HEK293 (cell line): ENCODE data around the gene SAMD3.

Experiments used
- MYNN ChIP-seq: fragments of 450-650 bp; formaldehyde crosslinking; IDR thresholded peaks from 2 replicates; pipeline ENCODE4 v1.5.1; 2016; ENCODE audit warnings: missing biosample characterization, missing genetic modification characterization, borderline replicate concordance
- MZF1 ChIP-seq: fragments of 450-650 bp; formaldehyde crosslinking; IDR thresholded peaks from 2 replicates; pipeline ENCODE4 v1.5.1; 2017; ENCODE audit warnings: missing biosample characterization, missing genetic modification characterization, borderline replicate concordance
- SALL2 ChIP-seq: fragments of 450-650 bp; formaldehyde crosslinking; IDR thresholded peaks from 2 replicates; pipeline ENCODE4 v1.5.0; 2017; ENCODE audit warnings: missing biosample characterization, mild to moderate bottlenecking, missing genetic modification characterization, borderline replicate concordance
- SCRT2 ChIP-seq: fragments of 450-650 bp; formaldehyde crosslinking; IDR thresholded peaks from 2 replicates; pipeline ENCODE4 v1.5.1; 2016; ENCODE audit warnings: missing biosample characterization, missing genetic modification characterization
- SETDB1 ChIP-seq: IDR thresholded peaks from one replicate; pipeline ENCODE4 v1.6.1; 2017; ENCODE audit warnings: mild to moderate bottlenecking, low read length, moderate library complexity, mixed read lengths; ENCODE audit not compliant: insufficient read length
- SP2 ChIP-seq: fragments of 450-650 bp; formaldehyde crosslinking; IDR thresholded peaks from 2 replicates; pipeline ENCODE4 v1.5.1; 2016; ENCODE audit warnings: missing biosample characterization, missing genetic modification characterization
- ZBTB20 ChIP-seq: fragments of 450-650 bp; formaldehyde crosslinking; IDR thresholded peaks from 2 replicates; pipeline ENCODE4 v1.5.1; 2016; ENCODE audit warnings: missing biosample characterization, missing genetic modification characterization
- ZNF10 ChIP-seq: fragments of 450-650 bp; formaldehyde crosslinking; IDR thresholded peaks from 2 replicates; pipeline ENCODE4 v1.5.1; 2017; ENCODE audit warnings: missing biosample characterization, missing genetic modification characterization
- ZNF558 ChIP-seq: fragments of 450-650 bp; formaldehyde crosslinking; IDR thresholded peaks from 2 replicates; pipeline ENCODE4 v1.5.1; 2016; ENCODE audit warnings: missing biosample characterization, missing genetic modification characterization
- ZNF654 ChIP-seq: fragments of 450-650 bp; formaldehyde crosslinking; IDR thresholded peaks from 2 replicates; pipeline ENCODE4 v1.5.1; 2016; ENCODE audit warnings: low read depth, missing biosample characterization, missing genetic modification characterization
- TF ChIP-seq, protein P1 (sequence below): fragments of 450-650 bp; formaldehyde crosslinking; IDR thresholded peaks from 2 replicates; pipeline ENCODE4 v1.5.1; 2016; ENCODE audit warnings: missing biosample characterization, missing genetic modification characterization
- TF ChIP-seq, protein P2 (sequence below): fragments of 450-650 bp; formaldehyde crosslinking; IDR thresholded peaks from 2 replicates; pipeline ENCODE4 v1.5.1; 2016; ENCODE audit warnings: missing biosample characterization, missing genetic modification characterization
- TF ChIP-seq, protein P3 (sequence below): fragments of 450-650 bp; formaldehyde crosslinking; IDR thresholded peaks from 2 replicates; pipeline ENCODE4 v1.5.1; 2016; ENCODE audit warnings: missing biosample characterization, missing genetic modification characterization
- TF ChIP-seq, protein P4 (sequence below): fragments of 450-650 bp; formaldehyde crosslinking; IDR thresholded peaks from 2 replicates; pipeline ENCODE4 v1.5.1; 2016; ENCODE audit warnings: missing biosample characterization, missing genetic modification characterization

DNA sequence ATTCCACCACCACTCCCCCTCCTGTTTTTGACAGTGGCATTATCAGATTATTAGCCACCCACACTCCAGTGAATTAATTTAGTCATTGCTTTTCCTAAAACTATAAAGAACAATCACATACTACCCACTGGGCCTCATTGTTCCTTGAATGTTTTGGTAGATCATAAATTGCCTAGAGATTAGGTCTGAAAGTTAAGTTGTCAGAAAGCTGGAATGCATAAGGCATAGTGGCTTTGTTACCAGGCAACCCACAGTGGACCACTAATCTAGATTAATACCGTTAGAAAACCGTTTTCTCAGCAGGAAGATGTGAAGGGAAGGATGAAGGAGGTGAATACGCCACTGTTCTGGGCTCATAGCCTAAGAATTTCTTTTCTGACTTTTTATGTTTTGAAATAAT is 75.6 kb downstream of the SAMD3 start:
- TF ChIP-seq ZNF558 (tag by site-specific recombination) (no peak), ZNF10 (tag by site-specific recombination) (no peak), SCRT2 (tag by site-specific recombination) (no peak), ZNF654 (tag by site-specific recombination) (no peak), ZBTB20 (tag by site-specific recombination) (no peak), MYNN (tag by site-specific recombination) (no peak), SP2 (no peak), MZF1 (tag by site-specific recombination) (no peak), SETDB1 (no peak), SALL2 (no peak)
- TF ChIP-seq, protein P1, sequence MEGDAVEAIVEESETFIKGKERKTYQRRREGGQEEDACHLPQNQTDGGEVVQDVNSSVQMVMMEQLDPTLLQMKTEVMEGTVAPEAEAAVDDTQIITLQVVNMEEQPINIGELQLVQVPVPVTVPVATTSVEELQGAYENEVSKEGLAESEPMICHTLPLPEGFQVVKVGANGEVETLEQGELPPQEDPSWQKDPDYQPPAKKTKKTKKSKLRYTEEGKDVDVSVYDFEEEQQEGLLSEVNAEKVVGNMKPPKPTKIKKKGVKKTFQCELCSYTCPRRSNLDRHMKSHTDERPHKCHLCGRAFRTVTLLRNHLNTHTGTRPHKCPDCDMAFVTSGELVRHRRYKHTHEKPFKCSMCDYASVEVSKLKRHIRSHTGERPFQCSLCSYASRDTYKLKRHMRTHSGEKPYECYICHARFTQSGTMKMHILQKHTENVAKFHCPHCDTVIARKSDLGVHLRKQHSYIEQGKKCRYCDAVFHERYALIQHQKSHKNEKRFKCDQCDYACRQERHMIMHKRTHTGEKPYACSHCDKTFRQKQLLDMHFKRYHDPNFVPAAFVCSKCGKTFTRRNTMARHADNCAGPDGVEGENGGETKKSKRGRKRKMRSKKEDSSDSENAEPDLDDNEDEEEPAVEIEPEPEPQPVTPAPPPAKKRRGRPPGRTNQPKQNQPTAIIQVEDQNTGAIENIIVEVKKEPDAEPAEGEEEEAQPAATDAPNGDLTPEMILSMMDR = no peak
- TF ChIP-seq, protein P2, sequence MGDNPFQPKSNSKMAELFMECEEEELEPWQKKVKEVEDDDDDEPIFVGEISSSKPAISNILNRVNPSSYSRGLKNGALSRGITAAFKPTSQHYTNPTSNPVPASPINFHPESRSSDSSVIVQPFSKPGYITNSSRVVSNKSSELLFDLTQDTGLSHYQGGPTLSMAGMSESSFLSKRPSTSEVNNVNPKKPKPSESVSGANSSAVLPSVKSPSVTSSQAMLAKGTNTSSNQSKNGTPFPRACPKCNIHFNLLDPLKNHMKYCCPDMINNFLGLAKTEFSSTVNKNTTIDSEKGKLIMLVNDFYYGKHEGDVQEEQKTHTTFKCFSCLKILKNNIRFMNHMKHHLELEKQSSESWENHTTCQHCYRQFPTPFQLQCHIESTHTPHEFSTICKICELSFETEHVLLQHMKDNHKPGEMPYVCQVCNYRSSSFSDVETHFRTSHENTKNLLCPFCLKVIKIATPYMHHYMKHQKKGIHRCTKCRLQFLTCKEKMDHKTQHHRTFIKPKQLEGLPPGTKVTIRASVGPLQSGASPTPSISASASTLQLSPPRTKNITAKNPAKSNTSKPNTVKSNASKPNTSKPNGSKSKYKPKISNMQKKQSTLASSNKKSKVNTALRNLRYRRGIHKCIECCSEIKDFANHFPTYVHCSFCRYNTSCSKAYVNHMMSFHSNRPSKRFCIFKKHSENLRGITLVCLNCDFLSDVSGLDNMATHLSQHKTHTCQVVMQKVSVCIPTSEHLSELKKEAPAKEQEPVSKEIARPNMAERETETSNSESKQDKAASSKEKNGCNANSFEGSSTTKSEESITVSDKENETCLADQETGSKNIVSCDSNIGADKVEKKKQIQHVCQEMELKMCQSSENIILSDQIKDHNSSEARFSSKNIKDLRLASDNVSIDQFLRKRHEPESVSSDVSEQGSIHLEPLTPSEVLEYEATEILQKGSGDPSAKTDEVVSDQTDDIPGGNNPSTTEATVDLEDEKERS (tag by site-specific recombination) = no peak
- TF ChIP-seq, protein P3, sequence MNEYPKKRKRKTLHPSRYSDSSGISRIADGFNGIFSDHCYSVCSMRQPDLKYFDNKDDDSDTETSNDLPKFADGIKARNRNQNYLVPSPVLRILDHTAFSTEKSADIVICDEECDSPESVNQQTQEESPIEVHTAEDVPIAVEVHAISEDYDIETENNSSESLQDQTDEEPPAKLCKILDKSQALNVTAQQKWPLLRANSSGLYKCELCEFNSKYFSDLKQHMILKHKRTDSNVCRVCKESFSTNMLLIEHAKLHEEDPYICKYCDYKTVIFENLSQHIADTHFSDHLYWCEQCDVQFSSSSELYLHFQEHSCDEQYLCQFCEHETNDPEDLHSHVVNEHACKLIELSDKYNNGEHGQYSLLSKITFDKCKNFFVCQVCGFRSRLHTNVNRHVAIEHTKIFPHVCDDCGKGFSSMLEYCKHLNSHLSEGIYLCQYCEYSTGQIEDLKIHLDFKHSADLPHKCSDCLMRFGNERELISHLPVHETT (tag by site-specific recombination) = no peak
- TF ChIP-seq, protein P4, sequence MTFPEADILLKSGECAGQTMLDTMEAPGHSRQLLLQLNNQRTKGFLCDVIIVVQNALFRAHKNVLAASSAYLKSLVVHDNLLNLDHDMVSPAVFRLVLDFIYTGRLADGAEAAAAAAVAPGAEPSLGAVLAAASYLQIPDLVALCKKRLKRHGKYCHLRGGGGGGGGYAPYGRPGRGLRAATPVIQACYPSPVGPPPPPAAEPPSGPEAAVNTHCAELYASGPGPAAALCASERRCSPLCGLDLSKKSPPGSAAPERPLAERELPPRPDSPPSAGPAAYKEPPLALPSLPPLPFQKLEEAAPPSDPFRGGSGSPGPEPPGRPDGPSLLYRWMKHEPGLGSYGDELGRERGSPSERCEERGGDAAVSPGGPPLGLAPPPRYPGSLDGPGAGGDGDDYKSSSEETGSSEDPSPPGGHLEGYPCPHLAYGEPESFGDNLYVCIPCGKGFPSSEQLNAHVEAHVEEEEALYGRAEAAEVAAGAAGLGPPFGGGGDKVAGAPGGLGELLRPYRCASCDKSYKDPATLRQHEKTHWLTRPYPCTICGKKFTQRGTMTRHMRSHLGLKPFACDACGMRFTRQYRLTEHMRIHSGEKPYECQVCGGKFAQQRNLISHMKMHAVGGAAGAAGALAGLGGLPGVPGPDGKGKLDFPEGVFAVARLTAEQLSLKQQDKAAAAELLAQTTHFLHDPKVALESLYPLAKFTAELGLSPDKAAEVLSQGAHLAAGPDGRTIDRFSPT (tag by site-specific recombination) = no peak
